Measurements from ENCODE around the gene FGF4. TPM values are rescaled to one million over a fixed set of nuclear protein-coding genes. Genes with fewer than 3 reads are reported as not detected.

FGF4 gene
- total RNA-seq, 2 donors from 2014 or later: not detected

DNA sequence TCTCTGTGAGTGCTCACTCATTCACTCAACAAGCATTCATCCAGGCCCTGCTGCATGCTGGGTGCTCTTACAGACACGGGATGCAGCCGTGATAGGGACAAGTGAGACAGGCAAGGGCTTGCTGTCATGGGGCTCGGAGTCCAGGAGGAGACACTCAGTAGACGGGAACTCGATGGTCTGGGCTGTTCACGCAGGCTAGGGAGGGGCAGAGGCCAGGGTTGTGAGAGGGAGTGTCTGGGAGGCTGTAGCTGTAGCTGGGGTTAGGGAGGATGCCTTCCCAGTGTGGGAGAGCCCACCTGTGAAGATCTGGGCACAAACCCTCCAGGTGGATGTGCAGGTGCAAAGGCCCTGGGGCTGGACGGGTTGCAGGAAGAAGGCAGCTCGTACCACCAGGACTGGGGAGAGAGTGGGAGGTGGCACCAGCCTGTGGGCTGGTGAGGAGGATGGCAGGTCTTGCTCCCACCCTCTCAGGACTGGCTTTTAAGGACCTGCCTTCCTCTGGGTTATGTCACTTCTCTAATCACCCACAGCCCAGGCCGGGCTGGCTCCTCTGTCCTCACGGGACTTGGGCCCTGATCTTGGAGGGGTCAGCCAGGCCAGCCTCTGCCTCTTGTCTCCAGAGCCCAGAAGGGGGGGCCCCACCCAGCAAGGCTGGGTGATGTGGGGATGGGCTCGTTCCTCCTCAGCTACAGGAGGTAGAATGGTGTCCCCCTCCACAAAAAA lies 24.1 kb downstream of the FGF4 start:
- no peak for DNase-seq
- Histone ChIP-seq H3K27ac (no peak overlapping the region), H3K4me1 (no peaks in the 10 kb centered on the region), H3K27me3 (no peaks in the 10 kb centered on the region), H3K4me3 (no peak overlapping the region), H3K36me3 (replicated peaks in 1 of 2; ENCODE audit: insufficient read depth in 1 of 2, low read depth in 2 of 2) (no peaks in the 10 kb centered on the region), H3K9me3 (no peaks in the 10 kb centered on the region)
- WGBS, 2 donors: 59 to 61% methylated on average over 9 to 11 of the region's 11 CpGs
- no peak for TF ChIP-seq POLR2A (IDR thresholded peaks at IDR 0.05)
- TF ChIP-seq, protein P1, sequence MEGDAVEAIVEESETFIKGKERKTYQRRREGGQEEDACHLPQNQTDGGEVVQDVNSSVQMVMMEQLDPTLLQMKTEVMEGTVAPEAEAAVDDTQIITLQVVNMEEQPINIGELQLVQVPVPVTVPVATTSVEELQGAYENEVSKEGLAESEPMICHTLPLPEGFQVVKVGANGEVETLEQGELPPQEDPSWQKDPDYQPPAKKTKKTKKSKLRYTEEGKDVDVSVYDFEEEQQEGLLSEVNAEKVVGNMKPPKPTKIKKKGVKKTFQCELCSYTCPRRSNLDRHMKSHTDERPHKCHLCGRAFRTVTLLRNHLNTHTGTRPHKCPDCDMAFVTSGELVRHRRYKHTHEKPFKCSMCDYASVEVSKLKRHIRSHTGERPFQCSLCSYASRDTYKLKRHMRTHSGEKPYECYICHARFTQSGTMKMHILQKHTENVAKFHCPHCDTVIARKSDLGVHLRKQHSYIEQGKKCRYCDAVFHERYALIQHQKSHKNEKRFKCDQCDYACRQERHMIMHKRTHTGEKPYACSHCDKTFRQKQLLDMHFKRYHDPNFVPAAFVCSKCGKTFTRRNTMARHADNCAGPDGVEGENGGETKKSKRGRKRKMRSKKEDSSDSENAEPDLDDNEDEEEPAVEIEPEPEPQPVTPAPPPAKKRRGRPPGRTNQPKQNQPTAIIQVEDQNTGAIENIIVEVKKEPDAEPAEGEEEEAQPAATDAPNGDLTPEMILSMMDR (IDR thresholded peaks at IDR 0.05): no peak
- ATAC-seq: no peak
- intact Hi-C loops (cut with DNase I): no loop called here

DNA sequence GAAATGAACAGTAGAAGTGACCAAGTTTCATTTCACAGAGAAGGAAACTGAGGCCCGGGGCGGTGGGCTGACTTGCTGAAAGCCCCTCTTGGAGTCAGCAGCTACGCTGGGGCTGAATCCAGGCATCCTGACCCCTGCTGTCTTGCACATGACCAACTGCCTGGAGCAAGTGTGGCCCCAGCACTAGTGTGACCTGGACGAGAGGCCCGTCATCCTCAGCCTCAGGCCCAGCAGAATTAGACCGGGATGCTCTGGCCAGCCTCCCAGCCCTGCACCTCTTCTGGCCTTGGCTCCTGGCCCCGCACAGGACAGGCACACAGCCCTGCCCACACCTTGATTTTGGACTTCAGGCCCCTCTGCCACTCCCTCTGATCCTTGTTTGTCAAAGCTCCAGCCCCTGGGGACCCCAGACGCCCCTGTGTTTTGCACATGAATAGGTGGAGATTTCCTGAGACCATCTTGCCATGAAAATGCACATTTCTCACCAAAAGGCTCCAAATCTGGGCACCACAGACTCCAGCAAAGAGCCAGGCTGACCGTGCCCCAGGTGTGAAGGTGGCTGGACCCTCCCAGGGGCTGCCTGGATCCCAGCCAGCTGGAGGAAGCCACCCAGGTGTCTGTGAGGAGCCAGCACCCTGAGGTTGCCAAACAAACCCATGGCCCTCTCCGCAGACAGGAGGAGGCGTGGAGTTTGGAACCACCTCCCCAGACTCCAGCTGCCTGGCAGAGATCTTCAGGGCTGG lies 24.9 kb downstream of the FGF4 start:
- 55 to 66% methylated on average over 7 to 11 of the region's 11 CpGs for WGBS, 2 donors
- ATAC-seq: no peak
- Histone ChIP-seq H3K27ac (no peak overlapping the region), H3K27me3 (no peaks in the 10 kb centered on the region), H3K36me3 (replicated peaks in 1 of 2; ENCODE audit: insufficient read depth in 1 of 2, low read depth in 2 of 2) (no peaks in the 10 kb centered on the region), H3K9me3 (no peaks in the 10 kb centered on the region), H3K4me3 (no peak overlapping the region), H3K4me1 (no peaks in the 10 kb centered on the region)
- intact Hi-C loops (cut with DNase I): no loop called here
- DNase-seq: no peak
- TF ChIP-seq, protein P1 (IDR thresholded peaks at IDR 0.05): no peak

- DNase-seq: no peak
- no peak for TF ChIP-seq POLR2A (IDR thresholded peaks at IDR 0.05)
- TF ChIP-seq, protein P1 (IDR thresholded peaks at IDR 0.05): no peak
- no peak overlapping the region for H3K27ac ChIP-seq
- 71 to 79% methylated on average over 4 to 11 of the region's 11 CpGs for WGBS, 2 donors
- H3K4me1 ChIP-seq: no peaks in the 10 kb centered on the region
- H3K36me3 ChIP-seq (replicated peaks in 1 of 2; ENCODE audit: insufficient read depth in 1 of 2, low read depth in 2 of 2): no peaks in the 10 kb centered on the region
- no peaks in the 10 kb centered on the region for H3K27me3 ChIP-seq
- H3K4me3 ChIP-seq: no peak overlapping the region
- intact Hi-C loops (cut with DNase I): no loop called here
- H3K9me3 ChIP-seq: no peaks in the 10 kb centered on the region
- no peak for ATAC-seq
These were observed 26.5 kb downstream of the FGF4 start for GRCh38 chr11:69748637-69749036.

DNA sequence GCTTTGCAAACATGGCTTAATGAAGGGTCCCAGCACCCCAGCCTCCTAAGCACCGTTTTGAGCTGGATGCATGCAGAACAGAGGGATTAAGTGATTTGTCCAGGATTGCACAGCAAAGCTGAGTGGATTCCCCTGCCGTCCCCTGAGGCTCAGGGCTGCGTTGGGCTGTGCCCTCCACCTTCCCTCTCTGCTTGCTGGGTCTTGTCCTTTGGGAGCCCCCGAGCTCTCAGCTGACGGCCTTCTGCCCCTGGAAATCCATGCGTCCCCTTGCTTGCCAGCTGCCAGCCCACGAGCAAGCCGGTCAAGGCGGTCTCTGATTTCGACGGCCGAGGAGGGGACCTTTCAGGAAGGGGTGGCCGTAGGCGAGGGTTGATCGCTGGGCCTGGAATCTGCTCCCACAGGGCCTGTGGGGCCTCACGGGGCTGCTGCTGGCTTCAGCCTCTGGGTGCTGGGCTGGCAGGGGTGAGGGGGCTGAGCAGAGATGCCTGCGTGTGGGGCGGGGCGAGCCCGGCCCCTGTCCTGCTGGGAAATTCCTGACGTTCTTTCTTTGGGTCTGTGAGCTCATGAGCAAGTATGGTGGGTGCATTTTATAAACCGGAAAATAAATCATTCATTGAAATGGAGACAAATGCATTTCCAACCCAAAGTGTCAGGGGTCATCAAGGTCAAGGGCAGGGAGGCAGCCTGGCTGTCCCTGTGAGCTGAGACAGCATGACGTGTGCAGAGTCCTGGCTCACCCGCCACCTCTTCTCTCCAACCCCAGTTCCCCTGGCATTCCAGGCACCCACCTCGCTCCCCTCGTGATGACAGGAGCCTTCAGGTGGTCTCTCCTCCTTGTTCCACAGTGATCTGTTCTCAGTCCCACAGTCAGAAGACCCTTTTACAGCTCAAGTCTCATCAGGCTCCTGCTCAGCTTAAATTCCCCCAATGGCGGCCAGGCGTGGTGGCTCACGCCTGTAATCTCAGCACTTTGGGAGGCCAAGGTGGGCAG lies 28.1 kb downstream of the FGF4 start:
- Histone ChIP-seq H3K27ac (no peak overlapping the region), H3K36me3 (replicated peaks in 1 of 2; ENCODE audit: insufficient read depth in 1 of 2, low read depth in 2 of 2) (no peaks in the 10 kb centered on the region), H3K27me3 (no peaks in the 10 kb centered on the region), H3K9me3 (no peaks in the 10 kb centered on the region), H3K4me1 (no peaks in the 10 kb centered on the region), H3K4me3 (no peak overlapping the region)
- intact Hi-C loops (cut with DNase I): no loop called here
- 51 to 52% methylated on average over 15 to 26 of the region's 29 CpGs for WGBS, 2 donors
- DNase-seq (no peak), ATAC-seq (no peak)
- no peak for TF ChIP-seq POLR2A (IDR thresholded peaks at IDR 0.05)
- TF ChIP-seq, protein P1 (IDR thresholded peaks at IDR 0.05): no peak

Measured in body of pancreas (tissue), 4 donors.